ENCODE measurements around the gene COQ9.

- TF ChIP-seq EZH2 (IDR thresholded peaks at IDR 0.05; ENCODE audit: borderline replicate concordance, low read depth, low read length, severe bottlenecking) (no peak), CTCF (IDR thresholded peaks at IDR 0.05; ENCODE audit: borderline replicate concordance, extremely low read depth, low read length, poor library complexity, severe bottlenecking) (no peak)
Measured at GRCh38 chr16:57476546-57477410, 29.5 kb downstream of the COQ9 start.

Data from DND-41 (cell line).